Stomach smooth muscle (tissue), 2 donors: ENCODE results near the gene KIF1B.
"Not testable (repeated sequence)": the region's sequence is repeated elsewhere in the genome, so short reads cannot be mapped to it uniquely, and the experiment has no call there.

Experiments
- H3K27ac ChIP-seq: one replicate; pipeline ENCODE4 v1.7.0; 2013; ENCODE audit warnings: mild to moderate bottlenecking, low read length, inconsistent platforms
- H3K27me3 ChIP-seq, 2 donors: one replicate each; pipeline ENCODE4 v1.7.0; 2013; ENCODE audit warnings: low read length in 2 of 2; ENCODE audit not compliant: insufficient read depth in 2 of 2, control insufficient read depth in 1 of 2
- H3K36me3 ChIP-seq, 2 donors: one replicate each; pipeline ENCODE4 v1.7.0; 2013; ENCODE audit warnings: low read length in 2 of 2; ENCODE audit not compliant: control insufficient read depth in 2 of 2, insufficient read depth in 2 of 2
- H3K4me1 ChIP-seq: one replicate; pipeline ENCODE4 v1.7.0; 2013; ENCODE audit warnings: low read length; ENCODE audit not compliant: control insufficient read depth, insufficient read depth
- H3K4me3 ChIP-seq, 2 donors: one replicate each; pipeline ENCODE4 v1.7.0; 2013; ENCODE audit warnings: low read length in 2 of 2
- H3K9ac ChIP-seq, 2 donors: one replicate each; pipeline ENCODE4 v1.7.0; 2013; ENCODE audit warnings: low read length in 2 of 2, mild to moderate bottlenecking in 1 of 2
- H3K9me3 ChIP-seq, 2 donors: one replicate each; pipeline ENCODE4 v1.7.0; 2013; ENCODE audit warnings: low read length in 2 of 2; ENCODE audit not compliant: control insufficient read depth in 2 of 2
- donor health status: healthy.
- donor health status: Pancreatic carcinoma.

The KIF1B gene

GRCh38 chr1:10424651-10425050, 214.3 kb downstream of the KIF1B start:
- H3K4me3 ChIP-seq: no peak overlapping the region
- no peaks in the 10 kb centered on the region for H3K9me3 ChIP-seq
- peaks cover 7% of the 10 kb centered on the region for H3K4me1 ChIP-seq
- no peaks in the 10 kb centered on the region for H3K27me3 ChIP-seq
- H3K36me3 ChIP-seq: peaks cover 2 to 10% of the 10 kb centered on the region in 2 donors
- H3K27ac ChIP-seq: no peak overlapping the region
- no peak overlapping the region for H3K9ac ChIP-seq

- H3K36me3 ChIP-seq, H3K9me3 ChIP-seq, H3K9ac ChIP-seq, H3K4me3 ChIP-seq, H3K27ac ChIP-seq, H3K27me3 ChIP-seq: not testable (repeated sequence)
- H3K4me1 ChIP-seq: peaks cover 15% of the 10 kb centered on the region
Measured at GRCh38 chr1:10425826-10426534, 215.6 kb downstream of the KIF1B start.

- not testable (repeated sequence) for H3K9me3 ChIP-seq, H3K4me3 ChIP-seq, H3K27ac ChIP-seq, H3K27me3 ChIP-seq, H3K36me3 ChIP-seq, H3K9ac ChIP-seq
- H3K4me1 ChIP-seq: peaks cover 19% of the 10 kb centered on the region
Measured at GRCh38 chr1:10426535-10426848, 216.1 kb downstream of the KIF1B start.

- H3K27ac ChIP-seq: no peak overlapping the region
- no peak overlapping the region for H3K4me3 ChIP-seq
- no peaks in the 10 kb centered on the region for H3K9me3 ChIP-seq
- H3K9ac ChIP-seq: no peak overlapping the region
- H3K36me3 ChIP-seq: no peaks in the 10 kb centered on the region
- H3K27me3 ChIP-seq: no peaks in the 10 kb centered on the region
- H3K4me1 ChIP-seq: peaks cover 19% of the 10 kb centered on the region
Measured at GRCh38 chr1:10428984-10429383, 218.6 kb downstream of the KIF1B start.

DNA sequence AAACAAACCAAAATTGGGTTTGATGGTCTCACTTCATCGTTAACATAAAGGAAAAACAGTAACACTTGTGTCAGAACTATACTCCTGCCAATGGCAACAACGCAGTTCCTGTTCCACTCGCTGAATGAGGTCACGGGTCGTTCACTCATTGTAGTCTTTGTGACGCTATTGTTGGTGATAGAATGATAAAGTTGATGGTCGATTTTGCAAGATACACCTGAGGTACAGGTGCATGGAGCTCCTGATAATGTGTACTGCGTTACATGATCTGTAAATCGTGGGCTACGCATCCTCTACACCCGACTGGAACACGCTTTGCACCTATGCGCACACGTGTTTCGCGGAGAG, 219.5 kb downstream of the KIF1B start:
- peak overlapping the region; percentile 37 for H3K27ac ChIP-seq
- H3K9me3 ChIP-seq: no peaks in the 10 kb centered on the region
- peak overlapping the region; percentile 55 to 59 for H3K9ac ChIP-seq
- H3K4me1 ChIP-seq: peaks cover 15% of the 10 kb centered on the region
- H3K4me3 ChIP-seq: peak overlapping the region; percentile 83 to 92
- H3K27me3 ChIP-seq: no peaks in the 10 kb centered on the region
- H3K36me3 ChIP-seq: no peaks in the 10 kb centered on the region

DNA sequence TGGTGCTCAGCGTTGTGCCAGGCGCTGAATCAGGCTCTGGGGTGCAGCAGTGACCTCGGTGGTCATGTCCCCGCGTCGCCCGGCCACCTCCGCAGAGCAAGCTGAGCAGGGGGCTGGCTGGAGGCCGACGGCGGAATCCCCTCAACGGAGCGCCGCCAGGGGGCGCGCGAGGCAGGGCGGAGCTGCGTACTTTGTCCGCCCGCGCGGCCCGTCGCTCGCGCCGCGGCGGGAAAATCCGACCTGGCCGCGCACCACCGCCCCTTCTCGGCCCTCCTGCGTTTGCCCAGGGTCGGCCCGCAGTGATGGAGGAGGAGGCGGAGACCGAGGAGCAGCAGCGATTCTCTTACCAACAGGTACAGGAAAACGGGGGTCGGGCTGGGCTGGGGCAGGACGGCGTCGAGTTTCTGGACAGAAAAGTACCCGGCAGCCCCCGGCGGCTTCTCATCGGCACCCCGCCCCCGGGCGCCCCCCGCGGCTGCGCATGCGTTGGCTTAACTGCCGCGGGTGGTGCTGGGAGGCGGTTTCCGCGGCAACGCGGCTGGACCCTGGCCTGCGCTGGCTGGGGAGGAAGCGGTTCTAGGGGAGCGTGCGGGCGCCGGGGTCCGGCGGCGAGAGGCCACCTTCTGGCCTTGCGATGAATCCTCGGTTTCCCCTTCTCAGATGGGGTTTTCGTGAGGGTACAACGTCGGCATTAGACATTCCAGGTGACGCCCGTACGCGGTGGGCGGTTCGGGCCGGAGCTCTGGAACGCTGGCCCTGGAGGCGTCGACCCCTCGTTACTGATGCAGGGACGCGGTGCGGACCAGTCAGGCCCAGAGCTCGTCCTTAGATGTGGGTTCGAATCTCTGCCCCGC, 220.1 kb downstream of the KIF1B start, which contains the start of gene CENPS:
Gene CENPS (plus strand): TSS at position 218 of the 854 bp plus-strand sequence. CDS start 85 bp downstream, at position 303.
- Histone ChIP-seq H3K9me3 (no peaks in the 10 kb centered on the region), H3K4me1 (peaks cover 15% of the 10 kb centered on the region), H3K27me3 (no peaks in the 10 kb centered on the region), H3K27ac (peak within 1 kb of the TSS; percentile 58), H3K36me3 (no peaks in the 10 kb centered on the region), H3K9ac (peak within 1 kb of the TSS; percentile 68 to 74), H3K4me3 (peak within 1 kb of the TSS; percentile 83 to 92)
